Measurements from ENCODE around the gene PXDC1.
"Not testable (repeated sequence)": the region's sequence is repeated elsewhere in the genome, so short reads cannot be mapped to it uniquely, and the experiment has no call there.

PXDC1 gene

GRCh38 chr6:3761989-3762270, 10.4 kb upstream of the PXDC1 start:
- no peak for DNase-seq

GRCh38 chr6:3759646-3760232, 8.2 kb upstream of the PXDC1 start:
- no peak for DNase-seq

GRCh38 chr6:3758842-3759144, 7.3 kb upstream of the PXDC1 start:
- no peak for DNase-seq

GRCh38 chr6:3757998-3758841, 6.7 kb upstream of the PXDC1 start:
- DNase-seq = not testable (repeated sequence)

- no peak for DNase-seq
Observed at GRCh38 chr6:3757241-3757641, 5.7 kb upstream of the PXDC1 start.

GRCh38 chr6:3756546-3756945, 5.0 kb upstream of the PXDC1 start:
- DNase-seq = no peak

- DNase-seq = peak; percentile 24
Observed at GRCh38 chr6:3755637-3756545, 4.4 kb upstream of the PXDC1 start.

- DNase-seq = peak; percentile 32
Observed at GRCh38 chr6:3754776-3755175, 3.3 kb upstream of the PXDC1 start.

GRCh38 chr6:3754032-3754725, 2.7 kb upstream of the PXDC1 start:
- DNase-seq = not testable (repeated sequence)

- DNase-seq = peak; percentile 44
Observed at GRCh38 chr6:3753228-3753835, 1.8 kb upstream of the PXDC1 start.

- DNase-seq = no peak
Observed at GRCh38 chr6:3752531-3753227, 1.2 kb upstream of the PXDC1 start.

- peak; percentile 94 for DNase-seq
Observed at GRCh38 chr6:3751730-3752530, 417 bp upstream of the PXDC1 start.

- DNase-seq = peak; percentile 89
Observed at GRCh38 chr6:3750317-3751076, 1.0 kb downstream of the PXDC1 start.

- no peak for DNase-seq
Observed at GRCh38 chr6:3749977-3750316, 1.6 kb downstream of the PXDC1 start.

GRCh38 chr6:3749067-3749841, 2.3 kb downstream of the PXDC1 start:
- peak; percentile 52 for DNase-seq

GRCh38 chr6:3748208-3749066, 3.1 kb downstream of the PXDC1 start:
- peak; percentile 74 for DNase-seq

- DNase-seq = no peak
Observed at GRCh38 chr6:3747100-3747737, 4.3 kb downstream of the PXDC1 start.

- no peak for DNase-seq
Observed at GRCh38 chr6:3746696-3747095, 4.8 kb downstream of the PXDC1 start.

Measured in right forelimb (tissue), 1 donor.